Measurements from ENCODE around the gene MYCN.

MYCN gene

DNA sequence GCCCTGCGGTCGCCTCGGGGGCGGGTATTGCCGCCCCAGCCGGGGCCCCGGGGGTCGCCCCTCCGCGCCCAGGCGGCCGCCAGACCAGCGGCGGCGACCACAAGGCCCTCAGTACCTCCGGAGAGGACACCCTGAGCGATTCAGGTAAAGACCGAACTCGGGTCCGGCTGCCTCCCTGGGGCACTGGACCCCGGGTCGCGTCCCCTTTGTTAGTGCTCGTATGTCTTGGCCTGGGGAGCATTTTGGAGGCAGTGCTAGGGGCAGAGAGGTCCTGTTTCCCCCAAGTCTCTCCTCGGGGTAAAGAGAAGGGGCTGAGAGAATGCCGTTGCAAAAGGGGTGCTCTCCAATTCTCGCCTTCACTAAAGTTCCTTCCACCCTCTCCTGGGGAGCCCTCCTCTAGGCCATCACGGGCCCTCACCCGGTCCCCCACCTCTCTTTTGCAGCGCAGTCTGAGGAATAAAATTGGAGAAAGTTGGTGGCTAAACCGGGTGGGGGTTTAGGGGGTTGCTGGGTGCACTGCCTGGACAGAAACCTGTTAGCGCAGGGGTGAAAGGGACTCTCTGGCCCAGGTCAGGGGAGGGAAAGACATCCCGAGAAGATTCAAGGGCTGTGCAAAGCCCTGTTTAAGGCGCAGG is 2.5 kb downstream of the MYCN start:
- no peak overlapping the region for H3K9ac ChIP-seq (ENCODE audit: low read length)
- H2BK12ac ChIP-seq (ENCODE audit: low read length in 2 of 2) = no peak overlapping the region
- no peak overlapping the region for H4K91ac ChIP-seq (ENCODE audit: low read length)
- WGBS = 6% methylated on average over 27 of the region's 34 CpGs
- no peak overlapping the region for H4K8ac ChIP-seq (ENCODE audit: low read length)
- H3K36me3 ChIP-seq (ENCODE audit: control insufficient read depth in 1 of 2, insufficient read depth in 2 of 2, low read depth in 1 of 2, low read length in 2 of 2) = peaks cover 0 to 12% of the 10 kb centered on the region in 2 experiments
- H3K4me1 ChIP-seq (ENCODE audit: control insufficient read depth, insufficient read depth, low read depth, low read length) = peaks cover 34% of the 10 kb centered on the region
- peak overlapping the region in 1 of 2 experiments; percentile 63 for H3K4me3 ChIP-seq (ENCODE audit: insufficient read depth in 1 of 2, low read depth in 1 of 2, low read length in 2 of 2)
- H3K4me2 ChIP-seq (ENCODE audit: low read length, poor library complexity, severe bottlenecking) = peak overlapping the region; percentile 95
- no peaks in the 10 kb centered on the region for H3K9me3 ChIP-seq (ENCODE audit: control insufficient read depth, low read length)
- H2AFZ ChIP-seq (ENCODE audit: low read depth, low read length) = no peak overlapping the region
- H3K14ac ChIP-seq (ENCODE audit: low read length in 2 of 2) = no peak overlapping the region
- H2BK120ac ChIP-seq (ENCODE audit: low read depth, low read length) = no peak overlapping the region
- H3K27ac ChIP-seq (ENCODE audit: low read length, poor library complexity, severe bottlenecking) = no peak overlapping the region
- no peak for DNase-seq
- H3K79me1 ChIP-seq (replicated peaks; ENCODE audit: low read length, poor library complexity, severe bottlenecking) = peaks cover 3% of the 10 kb centered on the region
- H2BK5ac ChIP-seq (ENCODE audit: low read depth, low read length, poor library complexity, severe bottlenecking) = no peak overlapping the region
- H3K23ac ChIP-seq (ENCODE audit: low read length in 2 of 2) = no peak overlapping the region
- H3K27me3 ChIP-seq (ENCODE audit: control insufficient read depth in 1 of 2, insufficient read depth in 1 of 2, low read length in 2 of 2) = peaks cover 62 to 86% of the 10 kb centered on the region in 2 experiments
- no peak overlapping the region for H2AK5ac ChIP-seq (ENCODE audit: low read length, severe bottlenecking)
- no peak overlapping the region for H3K18ac ChIP-seq (ENCODE audit: low read depth in 1 of 2, low read length in 2 of 2)
- H3K4ac ChIP-seq (ENCODE audit: low read depth in 1 of 2, low read length in 2 of 2) = no peak overlapping the region
- peak overlapping the region; percentile 20 for H2BK15ac ChIP-seq (ENCODE audit: low read depth, poor library complexity, severe bottlenecking)

DNA sequence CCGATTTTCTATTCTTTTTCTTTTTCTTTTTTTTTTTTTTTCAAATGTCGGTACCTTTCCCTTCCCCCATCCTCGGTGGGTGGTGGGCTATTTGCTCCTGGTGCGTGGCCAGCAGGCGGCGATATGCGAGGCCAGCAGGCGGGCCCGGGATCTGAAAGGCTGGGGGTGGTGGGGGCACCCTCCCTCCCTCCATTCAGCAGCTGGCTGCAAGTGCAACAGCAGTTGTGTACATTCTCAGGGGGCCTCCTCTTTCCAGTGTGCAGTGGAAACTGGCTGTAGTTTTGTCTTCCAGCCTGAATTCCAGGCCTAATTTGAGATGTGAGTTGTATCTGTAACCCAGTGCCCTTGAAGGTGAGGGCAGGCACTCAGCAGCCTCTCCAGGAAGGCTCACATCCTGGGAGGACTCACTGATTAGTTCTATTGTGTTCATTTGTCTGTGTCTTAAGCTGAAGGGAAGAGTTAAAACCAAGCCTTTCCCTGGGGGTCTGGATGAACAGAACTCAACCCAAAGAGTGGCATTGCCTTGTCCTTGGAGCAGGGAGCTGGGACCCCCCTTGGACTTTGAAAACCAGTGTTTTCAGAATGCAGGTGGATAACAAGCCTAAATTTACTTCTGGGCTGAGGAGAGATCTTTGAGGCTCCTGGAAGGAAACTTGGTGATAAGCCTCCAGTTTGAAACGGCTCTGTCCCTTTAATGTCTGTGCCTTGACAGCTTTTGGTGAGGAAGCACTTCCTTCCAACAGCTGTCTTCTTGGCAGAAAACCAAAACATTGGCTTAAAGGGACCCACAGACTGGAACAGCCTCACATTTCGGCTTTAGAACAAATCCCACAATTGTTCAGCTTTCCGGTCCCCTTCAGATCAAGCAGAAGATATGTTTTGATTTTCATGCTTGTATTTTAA is 3.3 kb downstream of the MYCN start:
- no peak overlapping the region for H2AK5ac ChIP-seq (ENCODE audit: low read length, severe bottlenecking)
- WGBS = 0% methylated on average over 9 of the region's 12 CpGs

DNA sequence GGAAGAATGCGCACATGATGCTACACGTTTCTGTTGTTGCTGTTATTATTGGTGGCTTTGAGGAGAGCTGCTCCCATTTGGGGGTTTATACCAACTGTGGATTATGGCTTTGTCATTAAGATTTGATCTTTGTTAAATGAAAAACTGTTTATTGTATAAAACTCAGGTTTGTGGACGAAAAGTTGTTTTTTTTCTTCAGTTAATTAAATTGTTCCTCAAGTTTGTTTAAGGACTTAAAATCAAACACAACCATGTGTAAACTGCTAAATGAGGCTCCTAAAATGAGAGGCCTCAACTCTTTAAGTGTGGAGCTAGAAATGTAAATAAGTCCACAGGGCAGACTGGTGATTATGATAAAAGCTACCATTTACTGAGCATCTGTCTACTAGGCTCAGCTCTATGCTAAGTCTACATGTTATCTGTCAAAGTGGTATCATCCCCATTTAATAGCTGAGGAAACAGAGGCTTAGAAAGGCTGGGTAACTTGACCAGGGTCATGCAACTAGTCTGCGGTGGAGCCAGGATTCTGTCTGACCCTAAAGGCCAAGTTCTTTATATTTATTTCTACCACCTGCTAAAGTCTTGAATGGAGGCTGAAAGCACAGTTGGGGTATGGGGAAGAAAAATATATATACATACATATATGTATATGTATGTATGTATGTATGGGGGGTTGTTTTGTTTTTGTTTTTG is 4.1 kb downstream of the MYCN start:
- H3K4ac ChIP-seq (ENCODE audit: low read depth in 1 of 2, low read length in 2 of 2) = no peak overlapping the region
- no peaks in the 10 kb centered on the region for H3K9me3 ChIP-seq (ENCODE audit: control insufficient read depth, low read length)
- no peak overlapping the region for H2AFZ ChIP-seq (ENCODE audit: low read depth, low read length)
- H3K9ac ChIP-seq (ENCODE audit: low read length) = no peak overlapping the region
- H3K23ac ChIP-seq (ENCODE audit: low read length in 2 of 2) = no peak overlapping the region
- H2BK12ac ChIP-seq (ENCODE audit: low read length in 2 of 2) = no peak overlapping the region
- no peak for DNase-seq
- H4K91ac ChIP-seq (ENCODE audit: low read length) = no peak overlapping the region
- H3K27me3 ChIP-seq (ENCODE audit: control insufficient read depth in 1 of 2, insufficient read depth in 1 of 2, low read length in 2 of 2) = peaks cover 49 to 72% of the 10 kb centered on the region in 2 experiments
- H2BK120ac ChIP-seq (ENCODE audit: low read depth, low read length) = no peak overlapping the region
- H3K79me1 ChIP-seq (replicated peaks; ENCODE audit: low read length, poor library complexity, severe bottlenecking) = peaks cover 3% of the 10 kb centered on the region
- H3K18ac ChIP-seq (ENCODE audit: low read depth in 1 of 2, low read length in 2 of 2) = no peak overlapping the region
- 48% methylated on average over 3 of the region's 4 CpGs for WGBS
- H3K4me1 ChIP-seq (ENCODE audit: control insufficient read depth, insufficient read depth, low read depth, low read length) = peaks cover 33% of the 10 kb centered on the region
- no peak overlapping the region for H3K4me3 ChIP-seq (ENCODE audit: insufficient read depth in 1 of 2, low read depth in 1 of 2, low read length in 2 of 2)
- no peak overlapping the region for H3K27ac ChIP-seq (ENCODE audit: low read length, poor library complexity, severe bottlenecking)
- no peak overlapping the region for H4K8ac ChIP-seq (ENCODE audit: low read length)
- no peak overlapping the region for H2BK5ac ChIP-seq (ENCODE audit: low read depth, low read length, poor library complexity, severe bottlenecking)
- H3K14ac ChIP-seq (ENCODE audit: low read length in 2 of 2) = no peak overlapping the region
- peak overlapping the region; percentile 23 for H3K4me2 ChIP-seq (ENCODE audit: low read length, poor library complexity, severe bottlenecking)
- H2BK15ac ChIP-seq (ENCODE audit: low read depth, poor library complexity, severe bottlenecking) = no peak overlapping the region
- peaks cover 0 to 12% of the 10 kb centered on the region in 2 experiments for H3K36me3 ChIP-seq (ENCODE audit: control insufficient read depth in 1 of 2, insufficient read depth in 2 of 2, low read depth in 1 of 2, low read length in 2 of 2)
- H2AK5ac ChIP-seq (ENCODE audit: low read length, severe bottlenecking) = no peak overlapping the region

More for the DNA sequence above, 3.3 kb downstream of the MYCN start:
- no peak overlapping the region for H3K9ac ChIP-seq (ENCODE audit: low read length)
- H3K4me3 ChIP-seq (ENCODE audit: insufficient read depth in 1 of 2, low read depth in 1 of 2, low read length in 2 of 2) = no peak overlapping the region
- peak overlapping the region; percentile 95 for H3K4me2 ChIP-seq (ENCODE audit: low read length, poor library complexity, severe bottlenecking)
- H3K36me3 ChIP-seq (ENCODE audit: control insufficient read depth in 1 of 2, insufficient read depth in 2 of 2, low read depth in 1 of 2, low read length in 2 of 2) = peaks cover 0 to 12% of the 10 kb centered on the region in 2 experiments
- H3K4me1 ChIP-seq (ENCODE audit: control insufficient read depth, insufficient read depth, low read depth, low read length) = peaks cover 34% of the 10 kb centered on the region
- peaks cover 54 to 80% of the 10 kb centered on the region in 2 experiments for H3K27me3 ChIP-seq (ENCODE audit: control insufficient read depth in 1 of 2, insufficient read depth in 1 of 2, low read length in 2 of 2)
- no peak overlapping the region for H2BK12ac ChIP-seq (ENCODE audit: low read length in 2 of 2)
- no peak overlapping the region for H2AFZ ChIP-seq (ENCODE audit: low read depth, low read length)
- H2BK15ac ChIP-seq (ENCODE audit: low read depth, poor library complexity, severe bottlenecking) = no peak overlapping the region
- H2BK120ac ChIP-seq (ENCODE audit: low read depth, low read length) = no peak overlapping the region
- no peak overlapping the region for H3K18ac ChIP-seq (ENCODE audit: low read depth in 1 of 2, low read length in 2 of 2)
- H4K91ac ChIP-seq (ENCODE audit: low read length) = no peak overlapping the region
- peaks cover 3% of the 10 kb centered on the region for H3K79me1 ChIP-seq (replicated peaks; ENCODE audit: low read length, poor library complexity, severe bottlenecking)
- DNase-seq = peak; percentile 52
- no peak overlapping the region for H2BK5ac ChIP-seq (ENCODE audit: low read depth, low read length, poor library complexity, severe bottlenecking)
- H4K8ac ChIP-seq (ENCODE audit: low read length) = no peak overlapping the region
- H3K23ac ChIP-seq (ENCODE audit: low read length in 2 of 2) = no peak overlapping the region
- no peak overlapping the region for H3K4ac ChIP-seq (ENCODE audit: low read depth in 1 of 2, low read length in 2 of 2)
- H3K9me3 ChIP-seq (ENCODE audit: control insufficient read depth, low read length) = no peaks in the 10 kb centered on the region
- H3K14ac ChIP-seq (ENCODE audit: low read length in 2 of 2) = no peak overlapping the region
- no peak overlapping the region for H3K27ac ChIP-seq (ENCODE audit: low read length, poor library complexity, severe bottlenecking)

Measured in mesenchymal stem cell (in vitro differentiated cells and primary cell).